ENCODE data around the gene SKIC2. TPM values are rescaled to one million over a fixed set of nuclear protein-coding genes. Genes with fewer than 3 reads are reported as not detected.

SKIC2 gene
- total and polyA plus RNA-seq, 2 of the 8 experiments (the other 6 are each of a cell fraction or from before 2014, with no cell fraction given): 42.1 to 59.7 TPM

DNA sequence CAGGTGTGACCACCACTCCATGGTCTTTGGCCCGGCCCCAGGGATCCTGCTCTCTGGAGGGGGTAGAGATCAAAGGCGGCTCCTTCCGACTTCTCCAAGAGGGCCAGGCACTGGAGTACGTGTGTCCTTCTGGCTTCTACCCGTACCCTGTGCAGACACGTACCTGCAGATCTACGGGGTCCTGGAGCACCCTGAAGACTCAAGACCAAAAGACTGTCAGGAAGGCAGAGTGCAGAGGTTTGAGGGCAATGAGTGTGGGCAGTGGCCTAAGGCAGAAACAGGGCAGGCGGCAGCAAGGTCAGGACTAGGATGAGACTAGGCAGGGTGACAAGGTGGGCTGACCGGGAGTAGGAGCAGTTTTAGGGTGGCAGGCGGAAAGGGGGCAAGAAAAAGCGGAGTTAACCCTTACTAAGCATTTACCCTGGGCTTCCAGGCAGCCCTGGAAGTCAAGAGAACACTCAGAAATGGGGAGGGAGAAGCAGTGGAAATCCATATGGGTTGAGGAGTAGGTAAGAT lies 12.5 kb upstream of the SKIC2 start (continued):
- no peak for TF ChIP-seq RFX5 (IDR thresholded peaks at IDR 0.05; ENCODE audit: borderline replicate concordance, low read depth, low read length)
